Uterus (tissue), 4 donors: ENCODE results near the gene KRT75. TPM values are rescaled to one million over a fixed set of nuclear protein-coding genes. Genes with fewer than 3 reads are reported as not detected.
"Not testable (repeated sequence)": the region's sequence is repeated elsewhere in the genome, so short reads cannot be mapped to it uniquely, and the experiment has no call there.

Source experiments
- DNase-seq, 2 donors: peaks; one replicate each; pipeline ENCODE4 v3.0.0-alpha.2; 2019 to 2020
- H3K27ac ChIP-seq, 2 donors: fragments of 200-600 bp; sonication (generic); 1 replicate in 1 of 2; 2 replicates in 1 of 2; pipeline ENCODE4 v1.5.1; 2016 to 2018
- H3K27me3 ChIP-seq, 2 donors: fragments of 200-600 bp; sonication (generic); one replicate each; pipeline ENCODE4 v1.5.1; 2018 to 2019; ENCODE audit warnings: control low read depth in 1 of 2
- H3K36me3 ChIP-seq, 2 donors: fragments of 200-600 bp; sonication (generic); one replicate each; pipeline ENCODE4 v1.5.1; 2019; ENCODE audit warnings: control low read depth in 1 of 2
- H3K4me1 ChIP-seq, 2 donors: fragments of 200-600 bp; sonication (generic); one replicate each; pipeline ENCODE4 v1.5.1; 2018 to 2019; ENCODE audit warnings: control low read depth in 1 of 2
- H3K4me3 ChIP-seq, 2 donors: fragments of 200-600 bp; sonication (generic); 1 replicate in 1 of 2; 2 replicates in 1 of 2; pipeline ENCODE4 v1.5.1; 2018 to 2019; ENCODE audit warnings: mild to moderate bottlenecking in 1 of 2
- H3K9me3 ChIP-seq, 2 donors: fragments of 200-600 bp; sonication (generic); one replicate each; pipeline ENCODE4 v1.5.1; 2019; ENCODE audit warnings: control low read depth in 1 of 2
- POLR2A ChIP-seq, 2 donors: fragments of 450-650 bp; IDR thresholded peaks; one replicate each; pipeline ENCODE4 v1.6.1; 2016; ENCODE audit warnings: antibody characterized with exemption in 2 of 2, mild to moderate bottlenecking in 1 of 2, moderate library complexity in 1 of 2
- intact Hi-C: fragments of 100-400 bp; cut with DNase I; formaldehyde crosslinking; loops from one replicate; pipeline ENCODE4 v1.15.1; 2023; ENCODE audit warnings: low total_unique reads
- total RNA-seq, 4 donors: library from RNA; depleted of rRNA in 3 of 4; stranded (reverse); fragments of >200 nt in 3 of 4; gene quantifications; one replicate each; pipeline versions ENCODE4 v1.1.0 to v1.2.4, GENCODE V29; 2014 to 2023
- TF ChIP-seq, protein P1 (sequence below), 4 experiments: fragments of 200-600 bp in 2 of 4; fragments of 450-650 bp in 2 of 4; sonication (generic) in 2 of 4; IDR thresholded peaks; one replicate each; pipeline ENCODE4 v1.5.1; 2016 to 2019; ENCODE audit warnings: antibody characterized with exemption in 4 of 4, mild to moderate bottlenecking in 2 of 4, moderate library complexity in 1 of 4
- donor health status: DM: yes; HTN: yes; CAD: no.

The KRT75 gene
- total RNA-seq, 4 donors from 2014 or later, result not detected

DNA sequence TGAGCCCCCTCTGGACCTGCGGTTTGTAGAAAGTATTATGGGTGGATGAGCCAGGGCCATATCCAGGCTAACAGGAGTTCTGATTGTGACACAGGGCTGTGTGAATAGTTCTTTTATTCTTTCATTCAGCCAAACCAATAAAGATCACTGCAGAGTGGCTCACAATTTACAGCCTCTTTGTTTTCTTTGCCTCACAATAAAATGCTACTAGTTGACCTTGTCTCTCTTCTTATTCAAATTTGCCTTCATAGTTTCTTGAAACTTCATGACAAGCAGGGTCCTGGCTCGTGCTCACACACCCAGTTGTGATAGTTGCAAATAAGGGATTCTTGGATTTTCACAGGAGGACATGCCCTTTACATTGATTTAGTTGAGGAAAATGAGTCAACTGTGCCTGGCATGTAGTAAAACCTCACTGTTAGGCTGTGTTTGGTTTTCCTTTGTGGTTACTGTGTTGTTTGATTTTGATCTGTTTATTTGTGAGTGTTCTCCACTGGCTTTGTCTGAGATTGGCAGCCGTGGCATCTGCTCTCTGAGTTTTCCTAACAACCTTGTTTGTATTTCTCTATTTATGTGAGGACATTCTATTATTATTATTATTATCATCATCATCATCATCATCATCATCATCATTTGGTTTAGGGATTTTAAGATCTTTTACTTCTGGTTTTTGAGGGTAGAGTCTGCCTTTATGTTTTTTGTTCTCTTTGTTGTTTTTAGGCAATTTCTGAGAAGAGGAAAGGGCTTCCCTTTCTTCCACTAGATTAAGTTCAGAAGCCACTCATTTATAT lies 20.4 kb upstream of the KRT75 start:
- Histone ChIP-seq H3K9me3 (no peaks in the 10 kb centered on the region), H3K4me3 (no peak overlapping the region), H3K4me1 (no peaks in the 10 kb centered on the region), H3K36me3 (no peaks in the 10 kb centered on the region), H3K27me3 (no peaks in the 10 kb centered on the region), H3K27ac (no peak overlapping the region)
- intact Hi-C loops, result no loop called here
- TF ChIP-seq, protein P1, sequence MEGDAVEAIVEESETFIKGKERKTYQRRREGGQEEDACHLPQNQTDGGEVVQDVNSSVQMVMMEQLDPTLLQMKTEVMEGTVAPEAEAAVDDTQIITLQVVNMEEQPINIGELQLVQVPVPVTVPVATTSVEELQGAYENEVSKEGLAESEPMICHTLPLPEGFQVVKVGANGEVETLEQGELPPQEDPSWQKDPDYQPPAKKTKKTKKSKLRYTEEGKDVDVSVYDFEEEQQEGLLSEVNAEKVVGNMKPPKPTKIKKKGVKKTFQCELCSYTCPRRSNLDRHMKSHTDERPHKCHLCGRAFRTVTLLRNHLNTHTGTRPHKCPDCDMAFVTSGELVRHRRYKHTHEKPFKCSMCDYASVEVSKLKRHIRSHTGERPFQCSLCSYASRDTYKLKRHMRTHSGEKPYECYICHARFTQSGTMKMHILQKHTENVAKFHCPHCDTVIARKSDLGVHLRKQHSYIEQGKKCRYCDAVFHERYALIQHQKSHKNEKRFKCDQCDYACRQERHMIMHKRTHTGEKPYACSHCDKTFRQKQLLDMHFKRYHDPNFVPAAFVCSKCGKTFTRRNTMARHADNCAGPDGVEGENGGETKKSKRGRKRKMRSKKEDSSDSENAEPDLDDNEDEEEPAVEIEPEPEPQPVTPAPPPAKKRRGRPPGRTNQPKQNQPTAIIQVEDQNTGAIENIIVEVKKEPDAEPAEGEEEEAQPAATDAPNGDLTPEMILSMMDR (IDR thresholded peaks at IDR 0.05), result no peak
- TF ChIP-seq POLR2A (IDR thresholded peaks at IDR 0.05), result no peak
- DNase-seq, result no peak

DNA sequence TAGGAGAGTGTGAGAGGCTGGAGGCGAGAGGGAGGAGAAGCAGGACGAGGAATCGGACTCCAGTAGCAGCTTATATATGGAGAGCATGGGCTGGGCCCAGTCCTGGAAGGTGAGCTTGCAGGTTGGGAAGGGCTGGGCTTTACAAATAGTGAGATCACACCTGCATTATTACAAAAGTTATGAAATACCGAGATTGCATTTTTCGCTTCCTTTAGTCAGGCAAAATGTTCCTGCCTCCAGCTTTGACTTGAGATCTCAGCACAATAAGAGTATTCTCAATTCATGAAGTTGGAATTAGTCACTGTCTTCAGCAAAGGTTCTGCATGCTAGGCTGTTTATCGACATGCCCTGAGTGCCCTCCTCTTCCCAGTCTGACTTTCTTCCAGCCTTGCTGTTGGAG lies 17.9 kb upstream of the KRT75 start, which contains the start of gene KRT6B:
KRT6B (minus strand) TSS at position 46 of the 400 bp plus-strand sequence. CDS start 68 bp downstream, outside the sequence.
- no peak for DNase-seq

GRCh38 chr12:52448228-52448627 lies 14.1 kb upstream of the KRT75 start:
- no peaks in the 10 kb centered on the region for H3K36me3 ChIP-seq
- no peaks in the 10 kb centered on the region for H3K27me3 ChIP-seq
- no peaks in the 10 kb centered on the region for H3K4me1 ChIP-seq
- no peak for DNase-seq
- no peak for TF ChIP-seq POLR2A (IDR thresholded peaks at IDR 0.05)
- TF ChIP-seq, protein P1 (IDR thresholded peaks at IDR 0.05), result no peak
- no peaks in the 10 kb centered on the region for H3K9me3 ChIP-seq
- no peak overlapping the region for H3K4me3 ChIP-seq
- intact Hi-C loops, result no loop called here
- H3K27ac ChIP-seq, result no peak overlapping the region

More for the DNA sequence above, 17.9 kb upstream of the KRT75 start, which contains the start of gene KRT6B:
- no peaks in the 10 kb centered on the region for H3K27me3 ChIP-seq
- H3K4me3 ChIP-seq, result no peak within 1 kb of the TSS
- no peaks in the 10 kb centered on the region for H3K9me3 ChIP-seq
- no peak for TF ChIP-seq POLR2A (IDR thresholded peaks at IDR 0.05)
- TF ChIP-seq, protein P1 (IDR thresholded peaks at IDR 0.05), result no peak
- intact Hi-C loops, result no loop called here
- H3K27ac ChIP-seq, result no peak within 1 kb of the TSS
- H3K4me1 ChIP-seq, result no peaks in the 10 kb centered on the region
- no peaks in the 10 kb centered on the region for H3K36me3 ChIP-seq

- intact Hi-C loops, DNase-seq: not testable (repeated sequence)
Observed at GRCh38 chr12:52447196-52447595, 13.0 kb upstream of the KRT75 start.

DNA sequence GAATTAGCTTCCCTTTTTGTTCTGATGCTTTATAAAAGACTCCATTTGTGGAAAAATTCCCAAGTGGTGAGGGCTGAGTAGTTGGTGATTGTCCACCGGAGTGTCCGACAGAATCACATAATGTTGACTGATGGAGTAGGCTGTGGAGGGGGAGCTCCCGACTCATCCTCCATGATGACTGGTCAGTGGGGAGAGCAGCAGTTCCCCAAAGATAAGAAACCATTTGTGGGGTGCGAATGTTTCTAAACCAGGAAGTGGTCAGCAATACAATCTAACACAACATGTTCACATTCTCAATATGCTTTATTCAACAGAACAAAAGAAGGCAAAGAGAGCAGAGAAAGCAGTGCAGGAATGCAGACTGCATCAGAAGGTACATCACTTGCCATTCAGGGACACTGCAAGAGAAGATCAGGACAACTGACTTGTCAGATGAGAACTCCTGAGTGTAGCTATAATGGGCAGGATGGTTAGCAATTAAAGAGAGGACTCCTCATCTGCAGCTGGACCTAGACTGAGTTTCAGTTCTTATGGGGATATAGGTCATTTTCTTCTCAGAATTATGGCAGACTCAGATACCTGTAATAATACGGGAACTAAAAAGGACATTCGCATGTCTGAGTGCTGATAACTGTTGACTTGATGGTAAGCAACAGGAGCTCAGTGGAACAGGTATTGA lies 12.3 kb upstream of the KRT75 start:
- Histone ChIP-seq H3K4me3 (no peak overlapping the region), H3K9me3 (no peaks in the 10 kb centered on the region), H3K27ac (no peak overlapping the region), H3K27me3 (no peaks in the 10 kb centered on the region), H3K4me1 (no peaks in the 10 kb centered on the region), H3K36me3 (no peaks in the 10 kb centered on the region)
- no peak for DNase-seq
- no peak for TF ChIP-seq POLR2A (IDR thresholded peaks at IDR 0.05)
- TF ChIP-seq, protein P1 (IDR thresholded peaks at IDR 0.05), result no peak
- intact Hi-C loops, result no loop called here

More at GRCh38 chr12:52447196-52447595, 13.0 kb upstream of the KRT75 start:
- not testable (repeated sequence) for H3K9me3 ChIP-seq, H3K4me3 ChIP-seq, H3K36me3 ChIP-seq, H3K27ac ChIP-seq, H3K27me3 ChIP-seq, H3K4me1 ChIP-seq
